GM23338 (cell line): Measurements from ENCODE around the gene CARMIL1. TPM values are rescaled to one million over a fixed set of nuclear protein-coding genes. Genes with fewer than 3 reads are reported as not detected.

Experiments used
- ATAC-seq: fragments of 200-7000 bp; cut with Tn5 transposase; 3 replicates; pipeline ENCODE4 v1.9.1; 2020
- DNase-seq: peaks from one replicate; pipeline ENCODE4 v3.0.0-alpha.2; 2015; ENCODE audit warnings: low spot score
- H2AFZ ChIP-seq: fragments of 200-600 bp; sonication (generic); 2 replicates; pipeline ENCODE4 v1.8.0; 2016; ENCODE audit warnings: antibody characterized with exemption, mild to moderate bottlenecking, moderate library complexity
- H3F3A ChIP-seq: fragments of 200-600 bp; sonication (generic); replicated peaks from 2 replicates; pipeline ENCODE4 v1.8.0; 2017; ENCODE audit warnings: antibody characterized with exemption, mixed run types, low read depth
- H3K27ac ChIP-seq: fragments of 200-600 bp; sonication (generic); 2 replicates; pipeline ENCODE4 v1.6.1; 2016; ENCODE audit warnings: low read depth
- H3K27me3 ChIP-seq: fragments of 200-600 bp; sonication (generic); 2 replicates; pipeline ENCODE4 v1.8.0; 2016; ENCODE audit warnings: mild to moderate bottlenecking, mixed run types, moderate library complexity; ENCODE audit not compliant: insufficient read depth
- H3K36me3 ChIP-seq: fragments of 200-600 bp; sonication (generic); 2 replicates; pipeline ENCODE4 v1.8.0; 2016; ENCODE audit warnings: mild to moderate bottlenecking; ENCODE audit not compliant: insufficient read depth
- H3K4me1 ChIP-seq: fragments of 200-600 bp; sonication (generic); 2 replicates; pipeline ENCODE4 v1.8.0; 2016; ENCODE audit warnings: mild to moderate bottlenecking, moderate library complexity; ENCODE audit not compliant: insufficient read depth
- H3K4me2 ChIP-seq: fragments of 200-600 bp; sonication (generic); 2 replicates; pipeline ENCODE4 v1.7.1; 2017; ENCODE audit warnings: mixed run types
- H3K4me3 ChIP-seq: fragments of 200-600 bp; sonication (generic); 2 replicates; pipeline ENCODE4 v1.6.1; 2016; ENCODE audit warnings: mixed run types
- H3K79me2 ChIP-seq: fragments of 200-600 bp; sonication (generic); replicated peaks from 2 replicates; pipeline ENCODE4 v1.8.0; 2017; ENCODE audit warnings: mild to moderate bottlenecking; ENCODE audit not compliant: insufficient read depth
- H3K9me2 ChIP-seq: fragments of 200-600 bp; sonication (generic); 2 replicates; pipeline ENCODE4 v1.8.0; 2017; ENCODE audit not compliant: insufficient read depth
- H4K20me1 ChIP-seq: fragments of 200-600 bp; sonication (generic); replicated peaks from 2 replicates; pipeline ENCODE4 v1.8.0; 2017; ENCODE audit warnings: mild to moderate bottlenecking; ENCODE audit not compliant: insufficient read depth
- H3K27ac Mint-ChIP-seq: 2 replicates; pipeline ENCODE4 v1.8.0; 2020; ENCODE audit warnings: inconsistent platforms, mild to moderate bottlenecking, moderate library complexity, mixed read lengths
- H3K27me3 Mint-ChIP-seq: 3 replicates; pipeline ENCODE4 v1.8.0; 2022; ENCODE audit warnings: low read depth, mild to moderate bottlenecking, moderate library complexity, mixed read lengths, inconsistent platforms; ENCODE audit not compliant: insufficient read depth, poor library complexity
- H3K36me3 Mint-ChIP-seq: 3 replicates; pipeline ENCODE4 v1.8.0; 2021; ENCODE audit warnings: low read depth, mild to moderate bottlenecking, inconsistent platforms, moderate library complexity, mixed read lengths
- H3K4me1 Mint-ChIP-seq: 3 replicates; pipeline ENCODE4 v1.8.0; 2020; ENCODE audit warnings: mild to moderate bottlenecking, inconsistent platforms, mixed read lengths
- H3K4me3 Mint-ChIP-seq: 3 replicates; pipeline ENCODE4 v1.8.0; 2021; ENCODE audit warnings: moderate library complexity, mild to moderate bottlenecking, inconsistent platforms, mixed read lengths
- H3K9me3 Mint-ChIP-seq: 3 replicates; pipeline ENCODE4 v1.8.0; 2020; ENCODE audit warnings: moderate library complexity, mild to moderate bottlenecking, inconsistent platforms, mixed read lengths
- CREB1 ChIP-seq: fragments of 250-450 bp; sonication (Bioruptor Pico); IDR thresholded peaks from 2 replicates; pipeline ENCODE4 v1.5.0; 2020; ENCODE audit warnings: low read depth, mild to moderate bottlenecking, moderate library complexity
- CTCF ChIP-seq, 2 experiments: fragments of 200-600 bp in 1 of 2; sonication (generic) in 1 of 2; conservative IDR thresholded peaks; 2 replicates each; pipeline versions ENCODE4 v1.5.1 to v1.6.1; 2016 to 2017; ENCODE audit warnings: antibody characterized with exemption in 2 of 2, low read depth in 2 of 2, mild to moderate bottlenecking in 2 of 2, moderate library complexity in 1 of 2
- ETS1 ChIP-seq: IDR thresholded peaks from 2 replicates; pipeline ENCODE4 v1.6.1; 2016; ENCODE audit warnings: antibody characterized with exemption
- EZH2 ChIP-seq: fragments of 200-600 bp; sonication (generic); IDR thresholded peaks from one replicate; pipeline ENCODE4 v1.8.0; 2017; ENCODE audit warnings: antibody characterized with exemption, mild to moderate bottlenecking, low read depth; ENCODE audit not compliant: unreplicated experiment
- EZH2phosphoT487 ChIP-seq: fragments of 200-600 bp; sonication (generic); IDR thresholded peaks from one replicate; pipeline ENCODE4 v1.8.1; 2018; ENCODE audit warnings: antibody characterized with exemption; ENCODE audit not compliant: unreplicated experiment
- JUNB ChIP-seq: IDR thresholded peaks from one replicate; pipeline ENCODE4 v1.6.1; 2016; ENCODE audit warnings: antibody characterized with exemption; ENCODE audit not compliant: unreplicated experiment
- NANOG ChIP-seq: IDR thresholded peaks from 2 replicates; pipeline ENCODE4 v1.6.1; 2016; ENCODE audit warnings: antibody characterized with exemption, borderline replicate concordance
- POLR2AphosphoS5 ChIP-seq: IDR thresholded peaks from 2 replicates; pipeline ENCODE4 v1.6.1; 2016; ENCODE audit warnings: antibody characterized with exemption, low read depth
- REST ChIP-seq: IDR thresholded peaks from one replicate; pipeline ENCODE4 v1.6.1; 2018; ENCODE audit warnings: antibody characterized with exemption; ENCODE audit not compliant: unreplicated experiment
- ZNF331 ChIP-seq: fragments of 250-450 bp; sonication (Bioruptor Pico); IDR thresholded peaks from 2 replicates; pipeline ENCODE4 v1.5.0; 2020; ENCODE audit warnings: low read depth, mild to moderate bottlenecking, moderate library complexity
- polyA plus RNA-seq: library from polyadenylated mRNA; unstranded; fragments of >200 nt; fragmentation: Nextera tagmentation; extraction: Ambion mirVana; gene quantifications from 2 replicates; pipeline ENCODE4 v1.2.1, GENCODE V29; 2016
- total RNA-seq: library from RNA; depleted of rRNA; stranded (reverse); fragments of >200 nt; shearing (Covaris generic); gene quantifications from 2 replicates; pipeline ENCODE4 v1.2.3, GENCODE V29; 2014

Gene CARMIL1
- total and polyA plus RNA-seq, 2 experiments from 2014 or later, result 43.2 to 66.9 TPM

- no peaks in the 10 kb centered on the region for H3K9me2 ChIP-seq
- no peak for ATAC-seq
- Mint-ChIP-seq H3K9me3 (peaks cover 14% of the 10 kb centered on the region), H3K4me3 (peak overlapping the region; percentile 41; the same call in 1 of the 3 replicates), H3K27me3 (peaks cover 8% of the 10 kb centered on the region), H3K27ac (peak overlapping the region; percentile 81), H3K4me1 (peaks cover 68% of the 10 kb centered on the region), H3K36me3 (peaks cover 21% of the 10 kb centered on the region)
- peak overlapping the region; percentile 45 for H3K27ac ChIP-seq
- no peak overlapping the region for H2AFZ ChIP-seq
- DNase-seq, result no peak
- peaks cover 83% of the 10 kb centered on the region for H3K79me2 ChIP-seq
- peaks cover 73% of the 10 kb centered on the region for H3K4me1 ChIP-seq
- H4K20me1 ChIP-seq, result no peaks in the 10 kb centered on the region
- H3K36me3 ChIP-seq, result 0 out of 2 replicates have a peak, but pooled peaks cover 3% of the 10 kb centered on the region
- H3K4me3 ChIP-seq, result peak overlapping the region; percentile 17
- H3F3A ChIP-seq, result no peaks in the 10 kb centered on the region
- H3K27me3 ChIP-seq, result no peaks in the 10 kb centered on the region
- H3K4me2 ChIP-seq, result peak overlapping the region; percentile 66
- TF ChIP-seq ETS1 (no peak), JUNB (no peak), CREB1 (CRISPR knock-in tag) (no peak), ZNF331 (CRISPR knock-in tag) (no peak)
Measured at GRCh38 chr6:25415274-25415673, 136.1 kb downstream of the CARMIL1 start.

GRCh38 chr6:25415701-25416100 lies 136.5 kb downstream of the CARMIL1 start:
- ATAC-seq, result peak; percentile 53
- H3K27me3 ChIP-seq, result no peaks in the 10 kb centered on the region

More at GRCh38 chr6:25415701-25416100, 136.5 kb downstream of the CARMIL1 start:
- H4K20me1 ChIP-seq, result no peaks in the 10 kb centered on the region
- Mint-ChIP-seq H3K36me3 (peaks cover 25% of the 10 kb centered on the region), H3K4me1 (peaks cover 66% of the 10 kb centered on the region), H3K27me3 (peaks cover 8% of the 10 kb centered on the region), H3K9me3 (peaks cover 18% of the 10 kb centered on the region), H3K27ac (peak overlapping the region; percentile 81), H3K4me3 (peak overlapping the region; percentile 41; the same call in 1 of the 3 replicates)
- 0 out of 2 replicates have a peak, but pooled peaks cover 4% of the 10 kb centered on the region for H3K36me3 ChIP-seq
- H3K4me1 ChIP-seq, result peaks cover 68% of the 10 kb centered on the region
- peak; percentile 22 for DNase-seq
- no peaks in the 10 kb centered on the region for H3K9me2 ChIP-seq
- peaks cover 78% of the 10 kb centered on the region for H3K79me2 ChIP-seq
- peak overlapping the region; percentile 45 for H3K27ac ChIP-seq
- no peaks in the 10 kb centered on the region for H3F3A ChIP-seq
- peak overlapping the region; percentile 35 for H3K4me2 ChIP-seq
- H2AFZ ChIP-seq, result no peak overlapping the region
- H3K4me3 ChIP-seq, result peak overlapping the region; percentile 17
- TF ChIP-seq CREB1 (CRISPR knock-in tag) (no peak), EZH2 (no peak), ETS1 (no peak), POLR2AphosphoS5 (no peak), EZH2phosphoT487 (no peak), REST (no peak), NANOG (peak; percentile 68; the same call in 1 of the 2 replicates), CTCF (conservative IDR thresholded peaks at IDR 0.05; ENCODE audit: low read depth in 2 of 2) (no peak)
